Activated B cell treated with CpG ODN at 0.5 μM for 24 hours (primary cell): ENCODE measurements around the gene ITIH3. TPM values are rescaled to one million over a fixed set of nuclear protein-coding genes. Genes with fewer than 3 reads are reported as not detected.

ENCODE experiments used
- ATAC-seq: fragments of 200-7000 bp; cut with Tn5 transposase; one replicate; pipeline ENCODE4 v1.10.0; 2021; ENCODE audit warnings: low read depth, mild to moderate bottlenecking, moderate library complexity
- CTCF ChIA-PET: fragments of 350-600 bp; sonication (Branson Sonifier 250); formaldehyde crosslinking; loops from one replicate; lab custom pipeline; 2021; ENCODE audit warnings: antibody characterized with exemption; lab: Charles Lee
- POLR2A ChIA-PET: fragments of 350-600 bp; sonication (Branson Sonifier 250); formaldehyde crosslinking; loops from one replicate; lab custom pipeline; 2021; ENCODE audit warnings: antibody characterized with exemption; lab: Charles Lee
- DNase-seq: peaks from one replicate; pipeline ENCODE4 v3.0.0; 2022
- H3K27ac Mint-ChIP-seq: one replicate; pipeline ENCODE4 v1.8.0; 2020; ENCODE audit warnings: mixed read lengths
- H3K27me3 Mint-ChIP-seq: one replicate; pipeline ENCODE4 v1.8.0; 2021; ENCODE audit warnings: mixed read lengths
- H3K36me3 Mint-ChIP-seq: one replicate; pipeline ENCODE4 v1.8.0; 2021; ENCODE audit warnings: low read depth, mixed read lengths
- H3K4me1 Mint-ChIP-seq: one replicate; pipeline ENCODE4 v1.8.0; 2021; ENCODE audit warnings: mixed read lengths
- H3K4me3 Mint-ChIP-seq: one replicate; pipeline ENCODE4 v1.8.0; 2020; ENCODE audit warnings: mild to moderate bottlenecking, mixed read lengths
- H3K9me3 Mint-ChIP-seq: one replicate; pipeline ENCODE4 v1.8.0; 2020; ENCODE audit warnings: mixed read lengths
- CTCF ChIP-seq: fragments of 200-600 bp; IDR thresholded peaks from one replicate; pipeline ENCODE4 v1.8.0; 2022; ENCODE audit warnings: antibody characterized with exemption, mild to moderate bottlenecking
- intact Hi-C: fragments of 100-400 bp; cut with micrococcal nuclease; formaldehyde crosslinking; loops from one replicate; pipeline ENCODE4 v1.15.1; 2024
- total RNA-seq: library from RNA; stranded (reverse); gene quantifications from 2 replicates; pipeline ENCODE4 v1.2.3, GENCODE V29; 2022

The ITIH3 gene
- total RNA-seq, 1 donor from 2014 or later, result not detected

DNA sequence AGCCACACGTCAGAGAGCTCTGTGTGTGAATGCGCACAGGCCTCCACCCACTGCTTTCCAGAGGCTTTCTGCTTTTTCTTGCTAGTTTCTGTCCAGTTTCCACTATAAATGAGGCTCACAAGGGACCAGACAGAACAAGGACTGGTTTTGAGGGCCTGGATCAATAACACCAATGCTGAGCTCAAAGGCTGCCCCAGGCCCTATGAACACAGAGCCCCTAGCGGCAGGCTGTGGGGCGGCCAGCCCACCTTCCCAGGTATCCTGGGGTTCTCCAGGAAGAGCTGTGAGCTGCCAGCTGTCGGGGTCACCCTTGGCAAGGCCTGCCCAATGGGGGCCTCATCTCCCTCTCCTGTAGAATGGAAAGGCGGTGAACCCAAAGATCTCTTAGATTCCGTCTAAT is 2.2 kb upstream of the ITIH3 start:
- intact Hi-C loops, result no loop called here
- no peak for DNase-seq
- no peak for ATAC-seq
- POLR2A ChIA-PET, result no interaction called here
- no peak overlapping the region for H3K4me3 Mint-ChIP-seq
- H3K27me3 Mint-ChIP-seq, result no peaks in the 10 kb centered on the region
- H3K9me3 Mint-ChIP-seq, result no peaks in the 10 kb centered on the region
- H3K4me1 Mint-ChIP-seq, result no peaks in the 10 kb centered on the region
- no peak overlapping the region for H3K27ac Mint-ChIP-seq
- CTCF ChIA-PET, result no interaction called here
- no peaks in the 10 kb centered on the region for H3K36me3 Mint-ChIP-seq
- TF ChIP-seq CTCF, result no peak

DNA sequence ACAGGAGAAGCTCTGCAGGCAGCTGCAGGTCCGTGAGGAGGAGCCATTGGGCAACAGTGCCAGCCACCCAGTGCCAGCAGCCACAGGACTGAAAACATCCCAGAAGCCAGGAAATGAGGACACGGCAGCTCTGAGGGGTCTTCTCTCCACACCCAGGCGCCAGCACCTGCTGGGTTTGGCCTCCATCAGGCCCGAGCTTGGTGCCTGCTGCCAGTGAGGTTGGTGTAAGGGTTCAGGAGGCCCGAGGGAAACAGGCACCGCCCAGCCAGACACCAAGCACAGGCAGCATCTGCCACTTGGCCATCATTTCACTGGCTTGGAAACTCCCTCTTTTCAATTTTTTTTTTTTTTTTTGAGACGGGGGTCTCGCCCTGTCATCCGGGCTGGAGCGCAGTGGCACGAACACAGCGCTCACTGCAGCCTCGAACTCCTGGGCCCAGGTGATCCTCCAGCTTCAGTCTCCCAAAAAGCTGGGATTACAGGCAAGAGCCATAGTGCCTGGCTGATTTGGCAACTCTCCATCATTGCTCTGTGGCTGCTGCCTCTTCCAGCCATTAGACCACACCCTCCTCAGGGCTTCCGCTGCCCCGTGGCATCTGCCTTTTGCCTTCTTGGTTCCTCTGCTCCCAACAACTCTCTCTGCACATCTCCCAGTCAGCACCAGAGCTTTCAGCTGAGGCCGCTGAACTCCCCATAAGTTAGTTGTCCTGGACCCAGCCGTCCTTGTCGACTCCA is 1.5 kb upstream of the ITIH3 start:
- no peaks in the 10 kb centered on the region for H3K4me1 Mint-ChIP-seq
- no peaks in the 10 kb centered on the region for H3K36me3 Mint-ChIP-seq
- no peak for DNase-seq
- intact Hi-C loops, result no loop called here
- H3K27me3 Mint-ChIP-seq, result no peaks in the 10 kb centered on the region
- POLR2A ChIA-PET, result no interaction called here
- no peak overlapping the region for H3K4me3 Mint-ChIP-seq
- CTCF ChIA-PET, result no interaction called here
- H3K27ac Mint-ChIP-seq, result no peak overlapping the region
- no peaks in the 10 kb centered on the region for H3K9me3 Mint-ChIP-seq
- TF ChIP-seq CTCF, result no peak
- ATAC-seq, result no peak

- Mint-ChIP-seq H3K9me3 (no peaks in the 10 kb centered on the region), H3K36me3 (no peaks in the 10 kb centered on the region), H3K4me3 (no peak overlapping the region), H3K27ac (no peak overlapping the region), H3K27me3 (no peaks in the 10 kb centered on the region), H3K4me1 (no peaks in the 10 kb centered on the region)
- ChIA-PET POLR2A (interaction anchor here (0.6 kb wide), 1 partner anchor 21 kb away, joined by 10 read pairs; no protein-coding TSS in a partner anchor), CTCF (no interaction called here)
- DNase-seq, result no peak
- TF ChIP-seq CTCF, result no peak
- intact Hi-C loops, result no loop called here
- no peak for ATAC-seq
These were observed 639 bp upstream of the ITIH3 start for GRCh38 chr3:52793702-52794611.

GRCh38 chr3:52795298-52795900 is 803 bp downstream of the ITIH3 start:
- no peak for TF ChIP-seq CTCF
- POLR2A ChIA-PET, result interaction anchor here (0.7 kb wide), 1 partner anchor 24 kb away, joined by 3 read pairs; no protein-coding TSS in a partner anchor
- no peak for ATAC-seq
- no peaks in the 10 kb centered on the region for H3K27me3 Mint-ChIP-seq
- CTCF ChIA-PET, result no interaction called here
- no peak overlapping the region for H3K27ac Mint-ChIP-seq
- H3K4me1 Mint-ChIP-seq, result no peaks in the 10 kb centered on the region
- H3K36me3 Mint-ChIP-seq, result no peaks in the 10 kb centered on the region
- DNase-seq, result no peak
- no peak overlapping the region for H3K4me3 Mint-ChIP-seq
- no peaks in the 10 kb centered on the region for H3K9me3 Mint-ChIP-seq
- intact Hi-C loops, result no loop called here

DNA sequence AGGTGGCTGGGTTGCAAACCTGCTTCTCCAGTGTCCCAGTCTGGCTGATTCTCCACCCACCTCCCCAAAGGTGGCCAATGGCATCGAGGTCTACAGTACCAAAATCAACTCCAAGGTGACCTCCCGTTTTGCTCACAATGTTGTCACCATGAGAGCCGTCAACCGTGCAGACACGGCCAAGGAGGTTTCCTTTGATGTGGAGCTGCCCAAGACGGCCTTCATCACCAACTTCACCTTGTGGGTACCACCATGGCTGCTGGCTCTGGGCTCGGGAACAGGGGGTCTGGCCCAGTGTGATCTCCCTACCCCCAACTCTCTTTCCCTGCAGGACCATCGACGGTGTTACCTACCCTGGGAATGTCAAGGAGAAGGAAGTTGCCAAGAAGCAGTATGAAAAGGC is 1.8 kb downstream of the ITIH3 start:
- Mint-ChIP-seq H3K4me3 (no peak overlapping the region), H3K36me3 (no peaks in the 10 kb centered on the region), H3K27me3 (no peaks in the 10 kb centered on the region), H3K27ac (no peak overlapping the region), H3K9me3 (no peaks in the 10 kb centered on the region), H3K4me1 (no peaks in the 10 kb centered on the region)
- POLR2A ChIA-PET, result no interaction called here
- no peak for ATAC-seq
- intact Hi-C loops, result no loop called here
- TF ChIP-seq CTCF, result no peak
- no peak for DNase-seq
- CTCF ChIA-PET, result no interaction called here
